ENCODE results near the gene STUM.

STUM gene

DNA sequence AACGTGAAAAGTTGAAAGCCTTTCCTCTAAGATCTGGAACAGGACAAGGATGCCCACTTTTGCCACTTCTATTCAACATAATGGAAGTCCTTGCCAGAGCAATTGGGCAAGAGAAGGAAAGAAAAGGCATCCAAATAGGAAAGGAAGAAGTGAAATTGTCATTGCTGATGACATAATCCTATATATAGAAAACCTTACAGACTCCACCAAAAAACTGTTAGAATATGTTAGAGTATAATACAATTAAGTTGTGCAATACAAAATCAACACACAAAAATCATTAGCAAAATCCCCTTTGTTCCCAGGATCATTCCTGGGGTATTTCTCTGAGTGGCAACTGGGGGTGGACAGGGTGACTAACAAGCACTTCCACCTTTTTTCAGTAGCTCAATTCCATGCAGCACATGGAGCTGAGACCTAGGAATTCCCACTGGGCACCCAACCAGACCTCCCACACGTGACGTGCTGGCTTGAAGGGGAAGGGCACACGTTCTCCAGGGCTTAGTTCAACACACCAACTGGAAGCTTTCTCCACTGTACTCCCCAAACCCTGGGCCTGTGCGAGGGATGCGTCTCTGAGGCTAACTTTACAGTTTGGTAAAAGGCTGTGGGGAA, 9.6 kb downstream of the STUM start:
- no peak for DNase-seq (ENCODE audit: low read depth)
- TF ChIP-seq, protein P1, sequence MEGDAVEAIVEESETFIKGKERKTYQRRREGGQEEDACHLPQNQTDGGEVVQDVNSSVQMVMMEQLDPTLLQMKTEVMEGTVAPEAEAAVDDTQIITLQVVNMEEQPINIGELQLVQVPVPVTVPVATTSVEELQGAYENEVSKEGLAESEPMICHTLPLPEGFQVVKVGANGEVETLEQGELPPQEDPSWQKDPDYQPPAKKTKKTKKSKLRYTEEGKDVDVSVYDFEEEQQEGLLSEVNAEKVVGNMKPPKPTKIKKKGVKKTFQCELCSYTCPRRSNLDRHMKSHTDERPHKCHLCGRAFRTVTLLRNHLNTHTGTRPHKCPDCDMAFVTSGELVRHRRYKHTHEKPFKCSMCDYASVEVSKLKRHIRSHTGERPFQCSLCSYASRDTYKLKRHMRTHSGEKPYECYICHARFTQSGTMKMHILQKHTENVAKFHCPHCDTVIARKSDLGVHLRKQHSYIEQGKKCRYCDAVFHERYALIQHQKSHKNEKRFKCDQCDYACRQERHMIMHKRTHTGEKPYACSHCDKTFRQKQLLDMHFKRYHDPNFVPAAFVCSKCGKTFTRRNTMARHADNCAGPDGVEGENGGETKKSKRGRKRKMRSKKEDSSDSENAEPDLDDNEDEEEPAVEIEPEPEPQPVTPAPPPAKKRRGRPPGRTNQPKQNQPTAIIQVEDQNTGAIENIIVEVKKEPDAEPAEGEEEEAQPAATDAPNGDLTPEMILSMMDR (IDR thresholded peaks at IDR 0.05; ENCODE audit: control insufficient read depth, extremely low read depth, insufficient read depth): no peak
- H3K4me3 ChIP-seq (ENCODE audit: low read depth, low read length): no peak overlapping the region

DNA sequence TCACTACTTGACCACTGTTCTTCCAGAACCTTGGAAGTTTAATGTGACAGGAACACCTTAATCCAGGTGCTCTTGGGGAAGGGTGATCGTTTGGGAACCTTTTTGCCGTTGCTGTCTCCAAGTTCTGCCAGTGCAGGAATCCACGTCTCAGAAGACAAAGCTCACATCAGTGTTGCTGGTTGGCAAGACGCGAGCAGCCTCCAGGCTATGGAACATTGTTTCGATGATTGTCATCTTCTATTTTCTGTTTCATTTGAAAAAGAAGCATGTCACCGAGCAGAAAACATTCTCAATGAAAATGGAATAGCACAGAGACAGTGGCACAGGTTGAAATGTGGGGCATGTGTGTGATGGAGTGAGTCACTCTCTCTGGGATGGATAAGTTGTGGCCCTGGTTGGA, 11.7 kb downstream of the STUM start:
- TF ChIP-seq, protein P1 (IDR thresholded peaks at IDR 0.05; ENCODE audit: control insufficient read depth, extremely low read depth, insufficient read depth): no peak
- DNase-seq (ENCODE audit: low read depth): no peak
- H3K4me3 ChIP-seq (ENCODE audit: low read depth, low read length): no peak overlapping the region

DNA sequence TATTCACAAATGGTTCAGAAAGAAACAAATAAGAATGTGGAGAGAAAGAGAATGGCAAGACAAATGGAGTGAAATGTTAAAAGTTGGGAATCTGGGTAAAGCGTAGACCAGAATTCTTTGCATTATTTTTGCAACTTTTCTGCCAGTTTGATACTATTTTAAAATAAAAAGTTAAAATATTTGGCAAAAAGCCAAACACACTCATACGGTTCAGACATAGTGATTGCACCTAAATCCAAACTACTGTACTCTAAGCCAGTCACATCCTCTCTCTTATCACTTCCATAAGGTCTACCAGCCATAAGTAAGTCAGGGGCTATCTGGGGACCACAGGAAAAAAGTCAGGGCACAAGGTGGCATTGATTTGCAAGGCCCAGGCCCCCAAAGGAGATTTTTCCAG, 14.4 kb downstream of the STUM start:
- TF ChIP-seq, protein P1 (IDR thresholded peaks at IDR 0.05; ENCODE audit: control insufficient read depth, extremely low read depth, insufficient read depth): no peak
- no peak overlapping the region for H3K4me3 ChIP-seq (ENCODE audit: low read depth, low read length)
- no peak for DNase-seq (ENCODE audit: low read depth)

DNA sequence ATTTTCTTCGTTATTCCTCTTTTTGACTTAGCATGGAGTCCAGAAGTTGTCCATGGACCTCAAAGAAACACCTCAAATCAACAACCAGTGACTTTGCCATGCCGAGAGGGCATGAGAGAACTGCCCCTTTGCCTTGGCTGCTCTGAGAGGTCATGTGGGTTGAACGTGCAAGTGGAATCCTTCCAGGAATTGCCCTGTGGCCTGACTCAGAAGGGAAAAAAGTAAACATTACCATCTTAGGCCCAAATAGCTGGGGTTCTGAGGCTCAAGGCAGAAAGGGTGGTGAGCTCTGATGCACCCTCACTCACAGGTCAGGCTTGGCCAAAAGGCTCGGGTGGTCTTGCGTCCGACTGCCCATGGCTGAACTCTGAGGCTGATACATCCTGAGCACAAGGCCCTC, 15.1 kb downstream of the STUM start:
- no peak for DNase-seq (ENCODE audit: low read depth)
- TF ChIP-seq, protein P1 (IDR thresholded peaks at IDR 0.05; ENCODE audit: control insufficient read depth, extremely low read depth, insufficient read depth): no peak
- no peak overlapping the region for H3K4me3 ChIP-seq (ENCODE audit: low read depth, low read length)

DNA sequence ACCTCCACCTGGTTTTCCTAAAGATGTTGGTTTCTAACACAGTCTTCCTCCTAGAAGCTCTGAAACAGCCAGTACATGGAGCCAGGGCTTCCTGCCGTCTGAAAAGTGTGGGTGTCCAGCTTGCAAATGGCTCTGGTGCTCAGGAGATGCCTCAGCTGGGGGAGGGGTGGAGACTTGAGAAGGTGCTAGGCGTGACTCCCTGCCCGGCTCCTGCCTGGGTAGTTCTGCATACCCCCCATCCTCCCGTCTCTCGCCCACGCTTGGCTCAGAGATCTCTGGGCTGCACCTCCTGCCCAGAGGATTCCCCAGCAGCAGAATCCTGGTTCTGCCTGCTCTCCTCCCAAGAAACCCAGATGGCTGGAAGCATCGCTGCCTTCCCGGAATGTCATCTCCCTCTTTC, 16.9 kb downstream of the STUM start:
- DNase-seq (ENCODE audit: low read depth): no peak
- H3K4me3 ChIP-seq (ENCODE audit: low read depth, low read length): no peak overlapping the region
- TF ChIP-seq, protein P1 (IDR thresholded peaks at IDR 0.05; ENCODE audit: control insufficient read depth, extremely low read depth, insufficient read depth): no peak

DNA sequence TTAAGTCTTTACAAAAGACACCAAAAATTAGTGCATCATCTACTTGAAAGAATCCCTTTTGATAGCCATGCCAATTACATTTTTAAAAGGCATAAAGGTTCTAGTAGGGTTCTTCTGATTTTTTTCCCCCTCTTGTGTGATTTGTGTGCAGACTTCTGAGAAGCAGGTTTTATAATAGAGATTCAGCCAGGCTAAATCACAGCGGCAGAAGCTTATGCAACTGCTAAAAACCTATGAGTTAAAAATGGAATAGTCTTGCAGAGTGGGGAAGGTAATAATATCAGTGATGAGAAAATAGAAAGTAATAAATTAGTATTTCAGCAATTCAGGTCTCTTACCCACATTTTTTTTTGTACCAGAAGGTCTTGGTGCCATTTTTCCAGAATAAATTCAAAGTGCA, 17.7 kb downstream of the STUM start:
- TF ChIP-seq, protein P1 (IDR thresholded peaks at IDR 0.05; ENCODE audit: control insufficient read depth, extremely low read depth, insufficient read depth): no peak
- H3K4me3 ChIP-seq (ENCODE audit: low read depth, low read length): no peak overlapping the region
- no peak for DNase-seq (ENCODE audit: low read depth)

DNA sequence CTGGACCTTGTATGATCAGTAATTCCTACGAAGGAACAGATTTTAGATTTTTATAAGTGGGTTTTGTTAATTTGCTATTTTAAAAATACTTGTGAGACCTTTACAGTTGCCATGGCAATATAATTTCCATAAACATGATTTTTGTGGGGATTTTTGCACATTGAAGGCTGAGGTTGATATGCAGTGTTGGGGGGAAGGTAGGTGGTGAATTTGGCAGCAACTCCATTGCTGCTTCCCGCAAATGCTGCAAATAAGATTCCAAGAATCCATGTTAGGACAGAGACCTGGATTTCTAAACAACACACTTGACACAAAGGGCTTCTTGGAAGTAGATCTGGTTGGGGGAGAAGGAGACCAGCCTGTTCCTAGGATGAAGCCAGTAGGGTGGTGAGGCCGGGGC, 18.2 kb downstream of the STUM start:
- TF ChIP-seq, protein P1 (IDR thresholded peaks at IDR 0.05; ENCODE audit: control insufficient read depth, extremely low read depth, insufficient read depth): no peak

More for the DNA sequence above, 18.2 kb downstream of the STUM start:
- no peak overlapping the region for H3K4me3 ChIP-seq (ENCODE audit: low read depth, low read length)
- no peak for DNase-seq (ENCODE audit: low read depth)

Measured in LNCaP clone FGC (cell line).